HG03060 (cell line): ENCODE measurements around the gene NIN.
"Not testable (repeated sequence)": the region's sequence is repeated elsewhere in the genome, so short reads cannot be mapped to it uniquely, and the experiment has no call there.

Source experiments
- ATAC-seq: cut with Tn5 transposase; IDR thresholded peaks from one replicate; pipeline ENCODE4 v1.9.1; 2021; ENCODE audit warnings: low read depth, moderate number of reproducible peaks; ENCODE audit not compliant: unreplicated experiment

NIN gene

DNA sequence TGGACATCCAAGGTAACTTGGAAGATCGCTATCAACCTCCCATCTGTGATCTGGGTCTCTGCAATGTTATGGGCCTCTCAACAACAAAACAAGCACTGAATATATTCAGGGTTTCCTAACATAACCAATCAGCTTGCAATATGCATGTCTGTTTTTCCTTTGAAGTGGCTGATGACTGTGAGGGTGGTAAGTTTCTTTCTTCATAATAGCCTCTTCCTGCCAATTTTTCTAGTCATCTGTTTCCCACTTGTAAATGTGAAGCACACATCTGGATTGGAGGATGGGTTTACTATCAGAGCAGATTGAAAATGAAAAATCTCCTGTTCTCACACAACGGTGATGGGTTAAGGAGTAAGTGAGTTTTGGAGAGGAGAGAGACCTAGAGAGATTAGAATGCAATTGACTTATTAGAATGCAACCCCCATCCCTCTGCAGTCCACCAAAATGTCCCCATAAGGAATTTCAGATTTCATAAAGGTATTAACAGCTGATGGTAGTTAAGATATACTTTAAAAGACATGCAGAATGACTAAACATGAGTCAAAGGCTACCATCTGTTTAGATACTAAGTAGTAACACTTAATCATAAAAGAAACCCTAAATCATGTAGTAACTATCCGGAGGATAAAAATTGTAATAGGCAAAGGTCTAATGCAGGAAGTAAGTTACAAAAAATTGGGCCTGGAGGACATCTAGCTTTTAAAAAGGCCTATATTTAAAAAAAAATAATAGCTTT is 104.4 kb downstream of the NIN start:
- no peak for ATAC-seq

GRCh38 chr14:50725761-50726160 is 105.2 kb downstream of the NIN start:
- no peak for ATAC-seq

DNA sequence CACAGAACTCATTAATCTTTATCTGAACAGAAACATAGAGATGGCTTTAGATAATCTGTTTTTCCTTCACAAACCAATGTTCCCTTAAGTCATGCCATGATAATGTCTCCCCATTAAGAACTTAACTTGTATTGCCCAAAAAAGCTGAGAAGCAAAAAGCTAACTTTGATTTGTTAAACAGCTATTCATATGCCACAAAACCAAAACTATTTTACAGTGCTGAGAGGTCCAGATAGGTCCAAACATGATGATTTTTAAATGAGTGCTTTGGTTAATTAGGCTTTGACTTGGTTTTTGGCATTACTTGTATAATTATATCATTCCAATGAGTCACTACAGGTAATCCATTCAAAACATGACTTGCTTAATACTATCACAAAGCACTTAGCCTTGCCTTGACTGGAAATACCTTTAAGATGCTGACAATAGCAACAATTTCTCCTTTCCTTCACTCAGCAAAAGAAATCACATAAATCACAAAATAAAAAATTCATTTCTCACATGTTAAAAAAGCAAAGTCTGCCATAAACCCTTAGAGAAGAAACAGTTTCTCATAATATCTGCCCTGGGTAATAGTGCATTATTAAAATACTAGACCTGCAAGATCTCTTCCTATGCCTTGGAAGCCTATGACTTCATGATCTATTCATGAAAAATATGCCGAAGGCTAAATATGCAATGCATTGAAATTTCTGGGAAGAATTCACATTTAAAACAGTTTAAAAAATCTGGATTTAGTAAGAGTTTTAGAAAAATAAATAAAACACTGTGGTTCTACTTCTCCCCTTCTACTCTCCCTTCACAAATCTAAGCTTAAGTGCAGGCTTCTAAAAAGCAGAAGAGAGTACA is 110.8 kb downstream of the NIN start:
- ATAC-seq = no peak

GRCh38 chr14:50718949-50719348 is 112.0 kb downstream of the NIN start:
- no peak for ATAC-seq

DNA sequence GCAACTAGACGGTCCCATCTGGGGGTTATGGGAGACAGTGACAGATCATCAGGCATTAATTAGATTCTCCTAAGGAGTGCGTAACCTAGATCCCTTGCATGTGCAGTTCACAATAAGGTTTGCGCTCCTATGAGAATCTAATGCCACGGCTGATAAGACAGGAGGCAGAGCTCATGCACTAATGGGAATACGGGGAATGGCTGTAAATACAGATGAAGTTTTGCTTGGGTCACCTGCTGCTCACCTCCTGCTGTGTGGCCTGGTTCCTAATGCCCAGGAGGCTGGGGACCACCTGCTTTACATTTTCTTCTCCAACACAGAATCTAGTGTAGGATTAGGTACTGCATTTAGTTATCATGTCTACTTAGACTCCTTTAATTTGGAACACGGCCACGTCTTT is 113.2 kb downstream of the NIN start:
- no peak for ATAC-seq

DNA sequence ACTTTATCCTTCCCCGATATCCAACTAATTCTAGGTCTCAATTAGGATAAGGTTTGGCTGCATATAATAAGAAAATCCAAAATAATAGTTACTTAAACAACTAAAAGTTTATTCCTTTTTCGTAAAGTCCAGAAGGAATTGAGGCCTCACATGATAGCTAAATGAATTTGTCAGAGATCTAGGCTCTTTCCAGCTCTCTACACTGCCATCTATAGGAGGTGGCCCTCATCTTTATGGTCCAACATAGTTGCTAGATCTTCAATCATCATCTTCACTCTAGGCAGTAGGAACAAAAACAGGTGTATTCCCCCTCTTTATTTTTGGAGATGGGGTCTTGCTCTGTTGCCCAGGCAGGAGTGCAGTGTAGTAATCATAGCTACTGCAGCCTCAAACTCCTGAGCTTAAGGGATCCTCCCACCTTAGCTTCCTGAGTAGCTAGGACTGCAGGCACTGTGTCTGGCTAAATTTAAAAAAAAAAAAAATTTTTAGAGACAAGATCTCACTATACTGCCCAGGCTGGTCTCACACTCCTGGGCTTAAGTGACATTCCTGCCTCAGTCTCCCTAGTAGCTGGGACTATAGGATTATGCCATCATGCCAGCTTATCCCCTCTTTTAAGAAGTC is 116.4 kb downstream of the NIN start:
- ATAC-seq = no peak

DNA sequence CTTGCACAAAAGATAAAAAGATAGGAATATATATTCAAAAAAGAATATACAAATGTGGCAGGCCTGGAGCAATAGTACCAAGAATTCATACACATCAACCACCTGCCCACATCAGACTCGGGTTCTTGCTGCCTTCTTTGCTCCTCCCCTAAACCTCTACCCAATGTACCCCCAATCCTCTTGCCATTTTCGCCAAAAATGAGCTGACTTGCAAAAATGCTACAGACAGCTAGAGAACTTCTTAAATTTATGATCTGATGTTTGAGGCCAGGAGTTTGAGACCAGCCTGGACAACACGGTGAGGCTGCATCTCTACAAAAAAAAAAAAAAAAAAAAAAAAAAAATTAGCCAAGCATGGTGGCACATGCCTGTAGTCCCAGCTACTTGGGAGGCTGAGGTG is 119.9 kb downstream of the NIN start:
- no peak for ATAC-seq

GRCh38 chr14:50705026-50705593 is 125.9 kb downstream of the NIN start:
- ATAC-seq = no peak

GRCh38 chr14:50704454-50705010 is 126.4 kb downstream of the NIN start:
- ATAC-seq = no peak

DNA sequence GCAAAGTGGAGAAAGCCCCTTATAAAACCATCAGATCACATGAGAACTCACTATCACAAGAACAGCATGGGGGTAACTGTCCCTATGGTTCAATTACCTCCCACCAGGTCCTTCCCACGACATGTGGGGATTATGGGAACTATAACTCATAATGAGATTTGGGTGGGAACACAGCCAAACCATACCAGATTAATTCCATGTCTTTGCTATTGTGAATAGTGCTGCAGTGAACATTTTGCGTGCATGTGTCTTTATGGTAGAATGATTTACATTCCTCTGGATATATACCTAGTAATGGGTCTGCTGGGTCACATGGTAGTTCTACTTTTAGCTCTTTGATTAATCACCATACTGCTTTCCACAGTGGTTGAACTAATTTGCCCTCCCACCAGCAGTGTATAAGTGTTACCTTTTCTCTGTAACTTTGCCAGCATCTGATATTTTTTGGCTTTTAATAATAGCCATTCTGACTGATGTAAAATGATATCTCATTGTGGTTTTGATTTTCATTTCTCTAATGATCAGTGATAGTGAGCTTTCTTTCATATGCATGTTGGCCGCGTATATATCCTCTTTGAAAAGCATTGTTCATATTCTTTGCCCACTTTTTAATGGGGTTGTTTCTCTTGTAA is 133.2 kb downstream of the NIN start:
- ATAC-seq = no peak

DNA sequence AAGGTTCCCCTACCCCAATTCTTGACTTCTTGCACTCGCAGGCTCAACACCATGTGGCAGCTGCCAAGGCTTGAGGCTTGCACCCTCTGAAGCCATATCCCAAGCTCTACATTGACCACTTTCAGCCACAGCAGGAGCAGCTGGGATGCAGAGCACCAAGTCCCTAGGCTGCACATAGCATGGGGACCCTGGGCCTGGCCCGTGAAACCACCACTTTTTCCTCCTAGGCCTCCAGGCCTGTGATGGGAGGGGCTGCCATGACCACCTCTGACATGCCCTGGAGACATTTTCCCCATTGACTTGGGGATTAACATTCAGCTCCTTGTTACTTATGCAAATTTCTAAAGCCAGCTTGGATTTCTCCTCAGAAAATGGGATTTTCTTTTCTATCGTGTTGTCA is 136.7 kb downstream of the NIN start:
- not testable (repeated sequence) for ATAC-seq

- no peak for ATAC-seq
Measured at GRCh38 chr14:50688875-50689274, 142.1 kb downstream of the NIN start.

DNA sequence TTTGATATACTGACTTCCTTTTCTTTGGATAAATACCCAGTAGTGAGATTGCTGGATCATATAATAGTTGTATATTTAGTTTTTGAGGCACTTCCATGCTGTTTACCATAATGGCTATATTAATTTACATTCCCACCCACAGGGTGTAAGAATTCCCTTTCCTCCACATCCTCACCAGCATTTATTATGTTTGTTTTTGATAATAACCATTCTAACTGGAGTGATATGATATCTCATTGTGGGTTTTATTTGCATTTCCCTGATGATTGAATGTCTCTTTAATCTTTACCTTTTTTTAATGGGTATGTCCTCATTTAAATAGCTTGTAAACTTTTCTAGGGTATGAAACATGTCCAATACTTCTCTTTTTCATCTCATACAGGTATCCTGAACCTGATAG is 151.3 kb downstream of the NIN start:
- ATAC-seq = no peak

GRCh38 chr14:50678163-50678562 is 152.8 kb downstream of the NIN start:
- no peak for ATAC-seq

DNA sequence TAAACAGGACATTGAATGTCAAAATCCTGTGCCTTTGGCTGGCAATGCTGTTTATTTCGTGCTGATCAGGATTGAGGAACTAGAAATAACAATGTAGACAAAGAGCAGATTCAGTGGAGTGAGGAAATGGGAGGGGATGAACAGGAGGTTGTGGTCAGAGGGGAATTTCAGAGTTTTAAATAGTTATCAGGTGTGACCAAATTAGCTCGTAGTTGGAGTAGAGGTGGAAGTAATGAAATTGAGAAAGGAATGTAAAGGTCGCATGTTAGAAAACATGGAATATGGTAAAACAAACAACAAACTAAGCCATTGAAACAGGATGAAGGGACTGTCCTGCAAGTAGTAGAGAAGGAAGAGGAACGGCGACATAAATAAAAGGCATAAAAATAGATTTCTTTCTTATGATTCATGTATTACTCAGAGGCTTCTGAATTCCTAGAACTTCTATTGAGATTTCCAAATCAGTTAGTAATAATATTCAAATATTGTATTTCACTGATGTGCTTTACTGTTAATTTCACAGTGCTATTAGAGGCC is 153.4 kb downstream of the NIN start:
- ATAC-seq = no peak

- ATAC-seq = no peak
Measured at GRCh38 chr14:50676814-50677516, 154.0 kb downstream of the NIN start.

GRCh38 chr14:50675597-50675996 is 155.4 kb downstream of the NIN start:
- no peak for ATAC-seq

GRCh38 chr14:50670866-50671256 is 160.1 kb downstream of the NIN start:
- no peak for ATAC-seq

DNA sequence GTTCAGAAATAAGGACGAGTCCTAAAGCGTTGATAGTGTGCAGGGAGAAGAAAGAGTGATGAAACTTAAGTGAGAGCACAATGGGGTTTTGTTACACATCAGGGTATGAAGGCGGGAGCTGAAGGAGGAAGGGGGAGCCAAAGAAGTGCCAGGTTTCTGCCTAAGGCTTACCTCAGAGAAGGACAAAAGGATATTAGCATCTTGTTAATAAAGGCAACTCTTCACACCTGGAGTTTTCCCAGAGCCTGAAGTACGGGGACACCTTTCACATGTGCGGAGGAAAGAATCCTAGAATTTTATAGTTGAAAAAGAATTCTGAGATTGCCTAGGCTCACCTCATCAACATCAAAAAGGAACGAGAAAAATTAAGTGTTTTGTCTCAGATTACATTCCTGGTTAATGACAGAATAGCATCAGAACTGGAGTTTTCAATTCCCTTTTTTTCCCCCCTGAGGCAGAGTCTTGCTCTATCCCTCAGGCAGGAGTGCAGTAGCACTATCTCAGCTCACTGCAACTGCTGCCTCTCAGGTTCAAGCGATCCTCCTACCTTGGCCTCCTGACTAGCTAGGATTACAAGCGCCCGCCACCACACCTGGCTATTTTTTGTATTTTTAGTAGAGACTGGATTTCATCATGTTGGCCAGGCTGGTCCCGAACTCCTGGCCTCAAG is 160.6 kb downstream of the NIN start:
- ATAC-seq = no peak
